Subcutaneous abdominal adipose tissue (tissue), 5 donors: Measurements from ENCODE around the gene FGGY.
"Not testable (repeated sequence)": the region's sequence is repeated elsewhere in the genome, so short reads cannot be mapped to it uniquely, and the experiment has no call there.

Source experiments
- H3K27ac ChIP-seq: one replicate; pipeline ENCODE4 v1.7.0; 2013; ENCODE audit warnings: low read depth, mild to moderate bottlenecking, inconsistent platforms, low read length, moderate library complexity
- H3K27me3 ChIP-seq, 5 donors: one replicate each; pipeline ENCODE4 v1.7.0; 2013; ENCODE audit warnings: low read length in 5 of 5, inconsistent platforms in 1 of 5; ENCODE audit not compliant: control insufficient read depth in 5 of 5, insufficient read depth in 4 of 5
- H3K36me3 ChIP-seq, 5 donors: one replicate each; pipeline ENCODE4 v1.7.0; 2013; ENCODE audit warnings: low read length in 5 of 5; ENCODE audit not compliant: control insufficient read depth in 5 of 5, insufficient read depth in 5 of 5
- H3K4me1 ChIP-seq, 5 donors: one replicate each; pipeline ENCODE4 v1.7.0; 2013; ENCODE audit warnings: low read length in 5 of 5, mild to moderate bottlenecking in 3 of 5, moderate library complexity in 1 of 5; ENCODE audit not compliant: control insufficient read depth in 5 of 5, insufficient read depth in 5 of 5
- H3K4me3 ChIP-seq, 5 donors: one replicate each; pipeline ENCODE4 v1.7.0; 2013; ENCODE audit warnings: low read length in 5 of 5, low read depth in 1 of 5
- H3K9ac ChIP-seq, 5 donors: one replicate each; pipeline ENCODE4 v1.7.0; 2013; ENCODE audit warnings: low read length in 5 of 5, mild to moderate bottlenecking in 4 of 5, moderate library complexity in 3 of 5
- H3K9me3 ChIP-seq, 5 donors: one replicate each; pipeline ENCODE4 v1.7.0; 2013; ENCODE audit warnings: low read length in 5 of 5; ENCODE audit not compliant: control insufficient read depth in 5 of 5
- donor health status: healthy.
- donor health status: healthy.
- donor health status: healthy.
- donor health status: healthy.
- donor health status: healthy.

FGGY gene

DNA sequence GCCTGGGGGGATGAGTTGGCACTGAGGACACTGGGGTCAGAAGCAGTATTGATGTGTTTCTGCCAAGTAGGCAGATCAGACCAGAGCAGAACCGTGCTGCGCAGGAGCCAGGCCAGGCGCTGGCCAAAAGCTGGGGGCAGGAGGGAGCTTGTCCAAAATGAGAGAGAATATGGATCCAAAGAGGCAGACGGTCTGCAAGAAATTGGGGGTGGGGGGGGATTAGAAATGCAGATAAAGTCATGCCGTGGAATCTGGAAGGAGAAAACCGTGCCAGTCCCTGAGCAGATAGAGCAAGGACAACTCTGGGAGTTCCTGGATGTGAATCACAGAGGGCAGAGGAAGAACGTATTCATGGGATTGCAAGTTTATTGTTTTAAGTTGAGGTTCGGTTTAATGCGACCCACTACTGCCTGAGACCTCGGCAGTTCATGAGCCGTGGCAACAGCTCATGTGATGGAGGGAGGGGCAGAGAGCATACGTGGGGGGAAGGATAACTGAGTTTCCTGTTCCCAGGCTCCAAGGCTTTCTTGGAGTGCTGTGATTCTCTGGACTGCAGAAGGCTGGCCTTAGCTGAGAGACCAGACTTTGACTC lies 224.0 kb downstream of the FGGY start:
- Histone ChIP-seq H3K9me3 (no peaks in the 10 kb centered on the region), H3K36me3 (no peaks in the 10 kb centered on the region), H3K4me1 (peaks cover 0 to 7% (median 0%) of the 10 kb centered on the region in 5 donors), H3K27ac (no peak overlapping the region), H3K27me3 (no peaks in the 10 kb centered on the region), H3K4me3 (no peak overlapping the region), H3K9ac (no peak overlapping the region)

DNA sequence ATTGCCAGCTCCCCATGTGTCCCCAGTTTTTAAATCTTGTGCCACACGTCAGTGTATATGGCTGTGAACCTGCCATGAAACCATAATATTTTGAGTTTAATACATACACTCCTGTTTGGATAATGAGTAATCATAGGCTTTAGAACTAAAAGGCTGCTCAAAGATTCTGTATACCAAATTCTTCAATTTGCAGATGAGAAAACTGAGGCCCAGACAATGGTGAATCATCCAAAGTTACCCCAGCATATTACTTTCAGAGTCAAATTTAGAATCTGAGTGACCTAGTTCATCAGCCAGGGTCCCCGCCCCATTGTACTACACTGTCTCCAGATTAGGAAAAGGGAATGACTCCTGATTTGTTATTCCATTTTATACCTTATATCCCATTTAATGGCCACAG lies 224.6 kb downstream of the FGGY start:
- Histone ChIP-seq H3K9me3 (no peaks in the 10 kb centered on the region), H3K4me3 (no peak overlapping the region), H3K27me3 (no peaks in the 10 kb centered on the region), H3K9ac (no peak overlapping the region), H3K36me3 (no peaks in the 10 kb centered on the region), H3K4me1 (peaks cover 0 to 7% (median 0%) of the 10 kb centered on the region in 5 donors), H3K27ac (no peak overlapping the region)

DNA sequence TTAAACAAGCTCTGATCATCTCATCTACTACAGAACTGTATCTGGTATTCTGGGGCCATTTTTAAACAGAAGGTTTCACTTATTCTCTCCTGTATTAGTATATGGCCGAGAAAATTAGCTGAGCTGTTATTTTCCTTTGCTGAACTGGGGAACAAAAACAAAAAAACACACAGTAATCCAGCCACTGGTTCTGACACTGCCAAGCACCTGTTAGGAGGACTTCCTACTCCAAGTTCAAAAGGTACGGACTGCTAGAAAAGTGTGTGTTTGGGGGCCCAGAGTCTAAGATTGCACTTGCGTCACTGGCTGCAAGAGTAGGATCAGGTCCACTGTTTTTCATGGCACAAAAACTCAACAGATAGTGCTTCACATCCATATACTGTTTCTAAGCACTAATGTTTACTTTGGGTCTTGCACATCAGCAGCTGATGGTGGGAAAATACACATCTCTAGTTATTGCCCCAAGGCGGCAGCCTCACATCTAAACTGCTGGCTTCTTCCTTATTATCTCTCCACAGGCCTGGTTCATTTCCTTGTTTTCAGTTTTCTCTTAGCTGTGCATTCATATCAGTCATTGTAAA lies 226.1 kb downstream of the FGGY start:
- H3K27me3 ChIP-seq, result no peaks in the 10 kb centered on the region
- H3K9ac ChIP-seq, result no peak overlapping the region
- H3K4me1 ChIP-seq, result peaks cover 0 to 7% (median 0%) of the 10 kb centered on the region in 5 donors
- no peaks in the 10 kb centered on the region for H3K9me3 ChIP-seq
- H3K4me3 ChIP-seq, result no peak overlapping the region
- H3K36me3 ChIP-seq, result no peaks in the 10 kb centered on the region
- H3K27ac ChIP-seq, result no peak overlapping the region

DNA sequence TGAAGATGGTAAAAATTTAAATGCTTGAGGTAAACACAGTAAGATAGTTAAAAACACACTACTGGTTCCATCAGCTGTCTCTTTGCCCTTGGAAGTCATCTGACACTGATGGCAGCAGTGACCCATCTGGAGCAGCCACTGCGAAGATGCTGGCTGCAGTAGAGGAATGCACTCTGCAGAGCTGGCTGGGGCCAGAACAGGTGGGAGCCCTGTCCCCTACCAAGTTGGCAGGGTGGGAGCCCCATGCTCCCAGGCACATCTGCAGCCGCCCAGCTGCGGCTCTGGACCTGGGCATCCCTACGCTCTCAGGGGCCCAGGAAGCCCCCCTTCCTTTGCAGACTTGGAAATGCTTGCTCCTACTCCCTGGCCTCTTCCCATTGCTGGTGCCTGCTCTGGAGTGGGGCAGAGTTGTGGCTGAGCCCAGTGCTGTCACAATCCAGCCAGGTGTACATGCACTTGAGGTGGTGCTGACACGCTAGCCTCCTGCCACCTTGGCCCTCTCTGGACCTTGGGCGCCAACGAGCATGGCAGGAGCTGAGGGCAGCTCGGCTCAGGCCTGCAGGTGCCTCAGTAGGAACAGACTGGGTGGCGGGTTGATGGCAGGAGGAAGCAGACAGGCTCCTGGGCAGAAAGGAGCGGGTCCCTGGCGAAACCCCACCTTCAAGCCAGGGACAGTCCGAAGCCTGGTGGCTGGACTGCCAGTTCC lies 227.0 kb downstream of the FGGY start:
- Histone ChIP-seq H3K27me3 (no peaks in the 10 kb centered on the region), H3K27ac (no peak overlapping the region), H3K9me3 (no peaks in the 10 kb centered on the region), H3K9ac (no peak overlapping the region), H3K4me1 (peaks cover 0 to 7% (median 0%) of the 10 kb centered on the region in 5 donors), H3K4me3 (no peak overlapping the region), H3K36me3 (no peaks in the 10 kb centered on the region)

DNA sequence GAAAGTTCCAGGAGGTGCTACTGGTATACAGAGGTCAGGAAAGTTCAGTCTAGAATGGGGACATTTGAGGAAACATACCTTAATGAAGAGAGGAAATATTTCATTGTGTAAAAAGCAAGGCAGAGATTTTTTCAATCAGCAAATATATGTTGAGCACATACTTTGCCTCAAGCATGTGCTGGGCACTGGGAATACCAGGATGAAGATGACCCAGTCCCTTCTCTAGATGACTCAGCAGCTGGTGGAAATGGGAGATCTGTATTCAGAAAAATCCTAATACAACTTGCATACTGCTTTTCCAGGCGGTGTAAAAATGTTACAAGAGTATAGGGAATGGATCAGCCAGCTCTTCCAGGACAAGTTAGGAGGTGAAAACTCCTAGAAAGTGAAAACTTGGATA lies 229.3 kb downstream of the FGGY start:
- Histone ChIP-seq H3K36me3 (no peaks in the 10 kb centered on the region), H3K27ac (no peak overlapping the region), H3K9ac (no peak overlapping the region), H3K9me3 (no peaks in the 10 kb centered on the region), H3K4me3 (no peak overlapping the region), H3K27me3 (no peaks in the 10 kb centered on the region), H3K4me1 (peaks cover 0 to 1% (median 0%) of the 10 kb centered on the region in 5 donors)

DNA sequence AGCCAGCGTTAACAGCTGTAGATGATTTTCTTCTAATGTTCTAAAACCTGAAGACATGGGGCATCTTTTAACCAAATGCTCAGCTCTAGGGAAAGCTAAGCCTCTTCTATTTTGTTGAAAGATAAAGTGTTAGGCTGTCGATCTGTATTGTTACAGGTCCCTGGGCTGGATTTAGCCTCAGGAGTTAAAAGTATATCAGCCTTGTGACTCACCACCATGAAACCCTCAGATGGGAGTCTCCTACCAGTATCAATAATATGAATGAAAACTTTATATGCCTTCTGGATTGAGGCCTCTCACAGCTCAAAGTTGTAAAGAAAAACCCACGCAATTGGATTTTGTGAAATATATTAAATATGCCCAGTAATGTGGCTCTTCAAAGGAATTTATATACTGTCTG lies 231.6 kb downstream of the FGGY start:
- Histone ChIP-seq H3K36me3 (no peaks in the 10 kb centered on the region), H3K9me3 (no peaks in the 10 kb centered on the region), H3K27ac (no peak overlapping the region), H3K27me3 (no peaks in the 10 kb centered on the region), H3K4me3 (no peak overlapping the region), H3K9ac (no peak overlapping the region), H3K4me1 (no peaks in the 10 kb centered on the region)

DNA sequence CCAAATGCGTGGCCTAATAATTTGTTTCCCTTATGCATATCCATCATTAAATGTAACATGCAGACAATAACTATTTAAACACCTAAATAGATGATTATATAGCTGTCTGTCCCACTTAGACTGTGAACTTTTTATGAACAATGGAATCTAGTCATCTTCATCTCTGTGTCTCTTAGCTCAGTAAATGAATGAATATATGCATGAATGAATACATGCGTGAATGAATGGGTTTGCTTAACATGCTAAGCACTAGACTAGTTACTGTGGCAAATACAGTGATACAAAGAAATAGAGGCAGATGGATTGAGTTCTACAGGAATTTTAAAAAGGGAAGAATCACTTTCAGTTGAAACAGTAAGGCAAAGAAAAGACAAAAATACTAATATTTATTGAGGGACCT lies 232.0 kb downstream of the FGGY start:
- Histone ChIP-seq H3K4me1 (no peaks in the 10 kb centered on the region), H3K27me3 (no peaks in the 10 kb centered on the region), H3K9ac (no peak overlapping the region), H3K36me3 (no peaks in the 10 kb centered on the region), H3K4me3 (no peak overlapping the region), H3K9me3 (no peaks in the 10 kb centered on the region), H3K27ac (no peak overlapping the region)

DNA sequence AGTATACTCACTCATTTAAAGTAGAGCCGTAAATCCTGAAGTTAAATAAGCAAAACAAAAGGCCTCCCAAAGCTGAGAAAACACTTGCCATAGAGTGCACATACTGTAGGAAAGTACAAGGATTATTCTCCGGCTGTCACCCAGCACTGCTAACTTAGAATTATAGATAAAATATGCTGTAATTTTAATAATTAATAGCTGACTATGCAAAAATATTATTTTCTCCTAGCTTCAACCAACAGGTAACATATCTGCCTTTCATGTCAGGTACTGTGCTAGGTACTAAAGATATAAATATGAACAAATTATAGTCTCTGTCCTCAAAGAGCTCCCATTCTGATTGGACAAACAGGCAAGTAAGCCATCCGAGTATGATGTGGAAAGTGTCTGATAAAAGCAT lies 233.2 kb downstream of the FGGY start:
- Histone ChIP-seq H3K4me1 (no peaks in the 10 kb centered on the region), H3K36me3 (no peaks in the 10 kb centered on the region), H3K27me3 (no peaks in the 10 kb centered on the region), H3K4me3 (no peak overlapping the region), H3K9ac (no peak overlapping the region), H3K27ac (no peak overlapping the region), H3K9me3 (no peaks in the 10 kb centered on the region)

DNA sequence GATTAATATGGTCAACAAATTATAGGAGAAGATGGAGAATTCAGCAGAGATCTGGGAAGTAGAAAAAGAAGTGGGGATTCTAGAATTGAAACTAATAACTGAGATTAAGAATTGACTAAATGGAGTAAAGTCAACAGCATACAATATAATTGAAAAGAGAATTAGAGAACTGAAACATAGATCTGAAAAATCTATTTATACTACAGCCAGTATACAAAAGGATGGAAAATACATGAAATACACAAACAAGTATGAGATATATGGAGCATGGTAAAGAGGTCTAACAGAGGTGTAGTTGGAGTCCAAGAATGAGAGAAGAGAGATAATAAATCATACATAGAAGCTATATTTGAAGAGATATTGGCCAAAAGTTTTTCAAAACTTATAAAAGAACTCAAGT lies 235.2 kb downstream of the FGGY start:
- Histone ChIP-seq H3K27me3 (no peaks in the 10 kb centered on the region), H3K27ac (no peak overlapping the region), H3K9ac (no peak overlapping the region), H3K9me3 (no peaks in the 10 kb centered on the region), H3K36me3 (no peaks in the 10 kb centered on the region), H3K4me1 (no peaks in the 10 kb centered on the region), H3K4me3 (no peak overlapping the region)

DNA sequence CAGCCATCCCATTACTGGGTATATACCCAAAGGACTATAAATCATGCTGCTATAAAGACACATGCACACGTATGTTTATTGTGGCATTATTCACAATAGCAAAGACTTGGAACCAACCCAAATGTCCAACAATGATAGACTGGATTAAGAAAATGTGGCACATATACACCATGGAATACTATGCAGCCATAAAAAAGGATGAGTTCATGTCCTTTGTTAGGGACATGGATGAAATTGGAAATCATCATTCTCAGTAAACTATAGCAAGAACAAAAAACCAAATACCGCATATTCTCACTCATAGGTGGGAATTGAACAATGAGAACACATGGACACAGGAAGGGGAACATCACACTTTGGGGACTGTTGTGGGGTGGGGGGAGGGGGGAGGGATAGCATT lies 241.6 kb downstream of the FGGY start:
- H3K9me3 ChIP-seq, H3K4me1 ChIP-seq: not testable (repeated sequence)

More for the DNA sequence above, 241.6 kb downstream of the FGGY start:
- H3K4me3 ChIP-seq, H3K36me3 ChIP-seq, H3K27me3 ChIP-seq, H3K27ac ChIP-seq, H3K9ac ChIP-seq: not testable (repeated sequence)
